GM12865 (cell line): ENCODE results near the gene PLPPR3.
A peak's percentile ranks its signal among the peaks of the same experiment; 100 is the strongest.

ENCODE experiments used
- DNase-seq: peaks from one replicate; pipeline ENCODE4 v3.0.0; 2010; ENCODE audit warnings: low read depth
- H3K4me3 ChIP-seq: 2 replicates; pipeline ENCODE4 v1.5.1; 2011; ENCODE audit warnings: mild to moderate bottlenecking, low read depth, low read length, control low read depth
- CTCF ChIP-seq: IDR thresholded peaks from 2 replicates; pipeline ENCODE4 v1.5.1; 2011; ENCODE audit warnings: low read length, control low read depth, low read depth, inconsistent platforms; ENCODE audit not compliant: insufficient read depth; ENCODE audit errors: missing control alignments

PLPPR3 gene

GRCh38 chr19:810077-810855 is 11.5 kb downstream of the PLPPR3 start:
- TF ChIP-seq CTCF: no peak
- no peak overlapping the region for H3K4me3 ChIP-seq
- DNase-seq: no peak

- no peak for DNase-seq
- no peak for TF ChIP-seq CTCF
- no peak overlapping the region for H3K4me3 ChIP-seq
Measured at GRCh38 chr19:808423-808775, 13.4 kb downstream of the PLPPR3 start.

- DNase-seq: no peak
- H3K4me3 ChIP-seq: no peak overlapping the region
- no peak for TF ChIP-seq CTCF
Measured at GRCh38 chr19:807627-808422, 13.9 kb downstream of the PLPPR3 start.

- no peak overlapping the region for H3K4me3 ChIP-seq
- DNase-seq: no peak
- TF ChIP-seq CTCF: no peak
Measured at GRCh38 chr19:806815-807421, 14.8 kb downstream of the PLPPR3 start.

GRCh38 chr19:805600-806550 is 15.9 kb downstream of the PLPPR3 start:
- DNase-seq: no peak
- no peak overlapping the region for H3K4me3 ChIP-seq
- TF ChIP-seq CTCF: no peak

GRCh38 chr19:805166-805551 is 16.6 kb downstream of the PLPPR3 start:
- no peak overlapping the region for H3K4me3 ChIP-seq
- DNase-seq: no peak
- peak; percentile 30 for TF ChIP-seq CTCF
